ENCODE results near the gene GPR17. TPM values are rescaled to one million over a fixed set of nuclear protein-coding genes. Genes with fewer than 3 reads are reported as not detected.

GPR17 gene
- total RNA-seq, 1 experiment from 2014 or later, result 1.0 TPM

DNA sequence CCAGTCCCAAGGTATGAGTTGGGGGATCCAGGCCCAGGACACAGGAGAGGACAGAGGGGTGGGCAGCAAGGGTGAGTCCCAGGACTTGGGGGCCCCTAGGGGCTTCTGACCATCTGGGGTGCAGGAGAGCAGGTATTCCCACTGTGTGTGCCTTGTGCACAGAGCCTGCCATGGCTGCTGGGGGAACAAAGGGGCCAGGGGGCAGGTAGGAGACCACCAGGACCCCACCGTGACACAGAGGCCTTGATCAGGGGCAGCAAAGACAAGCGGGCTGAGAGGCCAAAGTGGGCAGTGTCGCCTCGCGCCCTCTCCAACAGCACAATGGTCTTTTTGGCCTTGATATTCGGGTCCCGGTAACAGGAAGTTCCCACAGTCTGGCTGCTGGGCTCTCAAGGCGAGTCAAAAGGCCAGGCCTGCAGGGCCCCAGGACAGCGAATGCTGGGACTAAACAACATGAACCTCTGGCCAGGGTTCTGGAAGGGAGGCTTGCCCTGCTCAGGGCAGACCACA lies 12.3 kb upstream of the GPR17 start:
- ChIA-PET POLR2A (ENCODE audit: unreplicated experiment) (no interaction called here), CTCF (no interaction called here)
- intact Hi-C loops (cut with micrococcal nuclease), result no loop called here
- H3K4me1 ChIP-seq (ENCODE audit: insufficient read depth, low read length), result peaks cover 28% of the 10 kb centered on the region
- H3K9ac ChIP-seq (ENCODE audit: low read length), result no peak overlapping the region
- no peaks in the 10 kb centered on the region; the same call in 1 of the 2 replicates for H3K36me3 ChIP-seq (ENCODE audit: low read depth, low read length)
- DNase-seq (no peak), ATAC-seq (no peak)
- H3K27me3 ChIP-seq (ENCODE audit: low read length), result no peaks in the 10 kb centered on the region
- no peaks in the 10 kb centered on the region for H3K9me3 ChIP-seq (ENCODE audit: low read length)
- BruUV-seq (replicated peaks), result no TSS peak
- H3K27ac ChIP-seq (ENCODE audit: low read length), result no peak overlapping the region
- H3K9me2 ChIP-seq (replicated peaks; ENCODE audit: low read length), result no peaks in the 10 kb centered on the region
- no peak overlapping the region for H2AFZ ChIP-seq (ENCODE audit: low read length)
- no peaks in the 10 kb centered on the region for H4K20me1 ChIP-seq (ENCODE audit: low read length)
- TF ChIP-seq EZH2 (IDR thresholded peaks at IDR 0.05; ENCODE audit: low read length, unreplicated experiment) (no peak), EZH2phosphoT487 (IDR thresholded peaks at IDR 0.05; ENCODE audit: borderline replicate concordance, low read length) (no peak)
- TF ChIP-seq, protein P1, sequence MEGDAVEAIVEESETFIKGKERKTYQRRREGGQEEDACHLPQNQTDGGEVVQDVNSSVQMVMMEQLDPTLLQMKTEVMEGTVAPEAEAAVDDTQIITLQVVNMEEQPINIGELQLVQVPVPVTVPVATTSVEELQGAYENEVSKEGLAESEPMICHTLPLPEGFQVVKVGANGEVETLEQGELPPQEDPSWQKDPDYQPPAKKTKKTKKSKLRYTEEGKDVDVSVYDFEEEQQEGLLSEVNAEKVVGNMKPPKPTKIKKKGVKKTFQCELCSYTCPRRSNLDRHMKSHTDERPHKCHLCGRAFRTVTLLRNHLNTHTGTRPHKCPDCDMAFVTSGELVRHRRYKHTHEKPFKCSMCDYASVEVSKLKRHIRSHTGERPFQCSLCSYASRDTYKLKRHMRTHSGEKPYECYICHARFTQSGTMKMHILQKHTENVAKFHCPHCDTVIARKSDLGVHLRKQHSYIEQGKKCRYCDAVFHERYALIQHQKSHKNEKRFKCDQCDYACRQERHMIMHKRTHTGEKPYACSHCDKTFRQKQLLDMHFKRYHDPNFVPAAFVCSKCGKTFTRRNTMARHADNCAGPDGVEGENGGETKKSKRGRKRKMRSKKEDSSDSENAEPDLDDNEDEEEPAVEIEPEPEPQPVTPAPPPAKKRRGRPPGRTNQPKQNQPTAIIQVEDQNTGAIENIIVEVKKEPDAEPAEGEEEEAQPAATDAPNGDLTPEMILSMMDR (conservative IDR thresholded peaks at IDR 0.05; ENCODE audit: low read depth, low read length), result no peak
- no peak overlapping the region for H3K4me3 ChIP-seq (ENCODE audit: low read length)
- no peak overlapping the region for H3K4me2 ChIP-seq (ENCODE audit: low read length)
- no peaks in the 10 kb centered on the region for H3K79me2 ChIP-seq (ENCODE audit: low read length)
- H3F3A ChIP-seq (ENCODE audit: low read length, unreplicated experiment), result no peaks in the 10 kb centered on the region

DNA sequence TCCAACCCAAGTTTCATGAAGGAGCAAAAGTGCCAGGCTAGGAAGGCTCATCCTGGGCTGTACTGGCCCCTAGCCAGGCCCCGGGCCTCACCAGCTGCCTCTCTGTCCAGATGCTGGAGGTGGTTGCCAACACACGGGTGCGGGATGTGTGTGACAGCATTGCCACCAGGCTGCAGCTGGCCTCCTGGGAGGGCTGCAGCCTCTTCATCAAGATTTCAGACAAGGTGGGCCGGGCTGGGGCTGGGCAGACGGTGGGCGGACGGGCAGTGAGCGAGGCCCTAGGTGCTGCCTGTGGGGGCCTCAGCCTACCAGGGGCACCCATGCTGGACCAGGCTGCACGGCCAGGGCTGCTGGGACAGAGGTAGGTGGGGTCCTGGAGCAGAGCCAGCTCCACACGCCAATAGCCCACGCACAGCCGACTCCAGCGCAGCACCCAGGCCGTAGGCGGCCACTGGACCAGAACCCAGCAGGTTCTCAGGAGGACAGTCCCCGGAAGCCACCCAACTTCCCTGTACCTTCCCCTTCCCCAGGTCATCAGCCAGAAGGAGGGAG lies 11.8 kb upstream of the GPR17 start:
- Histone ChIP-seq H3K4me3 (ENCODE audit: low read length) (no peak overlapping the region), H3K79me2 (ENCODE audit: low read length) (no peaks in the 10 kb centered on the region), H3K9ac (ENCODE audit: low read length) (no peak overlapping the region), H3K9me2 (replicated peaks; ENCODE audit: low read length) (no peaks in the 10 kb centered on the region), H2AFZ (ENCODE audit: low read length) (no peak overlapping the region), H4K20me1 (ENCODE audit: low read length) (no peaks in the 10 kb centered on the region), H3K4me2 (ENCODE audit: low read length) (no peak overlapping the region), H3K9me3 (ENCODE audit: low read length) (no peaks in the 10 kb centered on the region), H3F3A (ENCODE audit: low read length, unreplicated experiment) (no peaks in the 10 kb centered on the region), H3K27me3 (ENCODE audit: low read length) (no peaks in the 10 kb centered on the region), H3K36me3 (ENCODE audit: low read depth, low read length) (no peaks in the 10 kb centered on the region; the same call in 1 of the 2 replicates), H3K27ac (ENCODE audit: low read length) (no peak overlapping the region), H3K4me1 (ENCODE audit: insufficient read depth, low read length) (peaks cover 32% of the 10 kb centered on the region)
- no TSS peak for BruUV-seq (replicated peaks)
- no peak for ATAC-seq
- DNase-seq, result no peak
- intact Hi-C loops (cut with micrococcal nuclease), result no loop called here
- ChIA-PET CTCF (no interaction called here), POLR2A (ENCODE audit: unreplicated experiment) (no interaction called here)
- TF ChIP-seq, protein P1 (conservative IDR thresholded peaks at IDR 0.05; ENCODE audit: low read depth, low read length), result no peak
- TF ChIP-seq EZH2phosphoT487 (IDR thresholded peaks at IDR 0.05; ENCODE audit: borderline replicate concordance, low read length) (no peak), EZH2 (IDR thresholded peaks at IDR 0.05; ENCODE audit: low read length, unreplicated experiment) (no peak)

GRCh38 chr2:127634626-127635379 lies 11.2 kb upstream of the GPR17 start:
- POLR2A ChIA-PET (ENCODE audit: unreplicated experiment), result no interaction called here
- no peak for ATAC-seq
- DNase-seq, result no peak
- Histone ChIP-seq H3K4me2 (ENCODE audit: low read length) (no peak overlapping the region), H3K27me3 (ENCODE audit: low read length) (no peaks in the 10 kb centered on the region), H3F3A (ENCODE audit: low read length, unreplicated experiment) (no peaks in the 10 kb centered on the region), H3K9me3 (ENCODE audit: low read length) (no peaks in the 10 kb centered on the region), H4K20me1 (ENCODE audit: low read length) (no peaks in the 10 kb centered on the region), H3K4me3 (ENCODE audit: low read length) (no peak overlapping the region), H3K79me2 (ENCODE audit: low read length) (no peaks in the 10 kb centered on the region), H3K4me1 (ENCODE audit: insufficient read depth, low read length) (peaks cover 32% of the 10 kb centered on the region), H2AFZ (ENCODE audit: low read length) (no peak overlapping the region), H3K36me3 (ENCODE audit: low read depth, low read length) (no peaks in the 10 kb centered on the region; the same call in 1 of the 2 replicates), H3K27ac (ENCODE audit: low read length) (no peak overlapping the region), H3K9me2 (replicated peaks; ENCODE audit: low read length) (no peaks in the 10 kb centered on the region), H3K9ac (ENCODE audit: low read length) (no peak overlapping the region)
- no TSS peak for BruUV-seq (replicated peaks)
- CTCF ChIA-PET, result no interaction called here
- intact Hi-C loops (cut with micrococcal nuclease), result no loop called here
- TF ChIP-seq, protein P1 (conservative IDR thresholded peaks at IDR 0.05; ENCODE audit: low read depth, low read length), result no peak
- TF ChIP-seq EZH2 (IDR thresholded peaks at IDR 0.05; ENCODE audit: low read length, unreplicated experiment), result no peak
- TF ChIP-seq EZH2phosphoT487 (IDR thresholded peaks at IDR 0.05; ENCODE audit: borderline replicate concordance, low read length), result no peak

Measured in PC-3 (cell line).